ENCODE results near the gene UBA5.
"Not testable (repeated sequence)": the region's sequence is repeated elsewhere in the genome, so short reads cannot be mapped to it uniquely, and the experiment has no call there.

Gene UBA5

GRCh38 chr3:132660052-132660810 is at the start of gene UBA5:
UBA5 (plus strand) TSS chr3:132660329; CDS start chr3:132660538, 209 bp downstream.
- no peak for TF ChIP-seq CTCF (IDR thresholded peaks at IDR 0.05; ENCODE audit: control extremely low read depth, extremely low read depth, low read depth, missing control alignments)
- peak; percentile 83 for DNase-seq (ENCODE audit: extremely low spot score)
- CTCF ChIA-PET: interaction anchor here (0.8 to 1.9 kb wide), 10 partner anchors 12 to 210 kb away, joined by 3 to 7 read pairs (median 4); no protein-coding TSS in a partner anchor
- POLR2A ChIA-PET: no interaction called here

- CTCF ChIA-PET; POLR2A ChIA-PET; DNase-seq (ENCODE audit: extremely low spot score): not testable (repeated sequence)
These were observed 44.8 kb upstream of the UBA5 start for GRCh38 chr3:132615301-132615700.

GRCh38 chr3:132615881-132616280 is 44.2 kb upstream of the UBA5 start:
- CTCF ChIA-PET: no interaction called here
- DNase-seq (ENCODE audit: extremely low spot score): no peak
- TF ChIP-seq CTCF (IDR thresholded peaks at IDR 0.05; ENCODE audit: control extremely low read depth, extremely low read depth, low read depth, missing control alignments): no peak
- POLR2A ChIA-PET: no interaction called here

- ChIA-PET CTCF (interaction anchor here (1.0 to 2.6 kb wide), 2 partner anchors 9 to 80 kb away, joined by 3 to 9 read pairs; no protein-coding TSS in a partner anchor), POLR2A (no interaction called here)
- no peak for TF ChIP-seq CTCF (IDR thresholded peaks at IDR 0.05; ENCODE audit: control extremely low read depth, extremely low read depth, low read depth, missing control alignments)
These were observed 43.3 kb upstream of the UBA5 start for GRCh38 chr3:132616780-132617179.

GRCh38 chr3:132622148-132622547 is 38.0 kb upstream of the UBA5 start:
- no peak for TF ChIP-seq CTCF (IDR thresholded peaks at IDR 0.05; ENCODE audit: control extremely low read depth, extremely low read depth, low read depth, missing control alignments)
- no peak for DNase-seq (ENCODE audit: extremely low spot score)
- ChIA-PET POLR2A (no interaction called here), CTCF (interaction anchor here (1.6 kb wide), 1 partner anchor 86 kb away, joined by 5 read pairs; no protein-coding TSS in a partner anchor)

More at GRCh38 chr3:132616780-132617179, 43.3 kb upstream of the UBA5 start:
- no peak for DNase-seq (ENCODE audit: extremely low spot score)

- no peak for DNase-seq (ENCODE audit: extremely low spot score)
- CTCF ChIA-PET: interaction anchor here (1.2 to 2.0 kb wide), 5 partner anchors 19 to 1851 kb away, joined by 3 to 9 read pairs (median 4); no protein-coding TSS in a partner anchor
- TF ChIP-seq CTCF (IDR thresholded peaks at IDR 0.05; ENCODE audit: control extremely low read depth, extremely low read depth, low read depth, missing control alignments): no peak
- POLR2A ChIA-PET: no interaction called here
These were observed 37.4 kb upstream of the UBA5 start for GRCh38 chr3:132622761-132623160.

GRCh38 chr3:132623646-132624045 is 36.5 kb upstream of the UBA5 start:
- no peak for DNase-seq (ENCODE audit: extremely low spot score)
- ChIA-PET POLR2A (interaction anchor here (0.6 kb wide), 1 partner anchor 87 kb away, joined by 3 read pairs; no protein-coding TSS in a partner anchor), CTCF (interaction anchor here (1.2 to 2.0 kb wide), 6 partner anchors 18 to 1850 kb away, joined by 3 to 9 read pairs (median 4); no protein-coding TSS in a partner anchor)
- no peak for TF ChIP-seq CTCF (IDR thresholded peaks at IDR 0.05; ENCODE audit: control extremely low read depth, extremely low read depth, low read depth, missing control alignments)

Measured in GM10248 (cell line).